HG03108 (cell line): ENCODE data around the gene SULT1B1.

ENCODE experiments used
- ATAC-seq: cut with Tn5 transposase; IDR thresholded peaks from one replicate; pipeline ENCODE4 v1.9.1; 2021; ENCODE audit warnings: moderate library complexity; ENCODE audit not compliant: unreplicated experiment

The SULT1B1 gene

DNA sequence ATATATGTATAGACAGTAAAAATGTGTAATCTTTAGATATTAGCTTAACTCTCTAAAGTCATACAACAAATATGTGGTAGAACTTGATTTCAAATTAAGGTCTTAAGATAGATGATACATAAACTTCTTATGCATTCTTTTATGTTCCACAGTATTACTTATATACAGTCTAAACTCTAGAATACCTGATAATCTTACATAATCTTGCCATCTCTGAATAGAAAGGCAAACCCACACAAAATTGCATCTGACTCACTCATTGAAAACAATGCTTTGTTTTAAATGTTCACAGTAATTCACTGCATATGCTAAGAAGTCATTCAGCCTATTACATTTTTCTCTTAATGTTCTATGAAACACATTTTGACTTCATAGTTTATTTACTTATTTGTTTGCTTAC lies 10.1 kb downstream of the SULT1B1 start:
- ATAC-seq = no peak

DNA sequence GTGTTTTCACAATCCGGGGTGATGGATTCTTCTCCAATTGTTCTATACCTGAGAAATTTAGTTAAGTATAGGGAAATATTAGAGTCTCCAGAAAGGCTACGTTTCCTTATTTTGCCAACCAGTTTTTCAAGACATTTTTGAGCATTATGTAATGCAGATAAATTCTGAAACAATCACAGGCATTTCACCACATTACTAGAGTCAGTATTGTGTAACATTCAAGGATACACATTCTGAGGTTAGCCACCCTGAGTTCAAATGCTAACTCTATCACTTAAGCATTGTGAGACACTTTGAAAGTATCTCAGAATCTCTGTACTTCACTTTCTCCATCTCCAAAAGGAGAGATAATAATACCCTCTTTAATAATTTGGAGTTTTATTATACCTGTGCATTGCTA lies 10.6 kb downstream of the SULT1B1 start:
- ATAC-seq = no peak

DNA sequence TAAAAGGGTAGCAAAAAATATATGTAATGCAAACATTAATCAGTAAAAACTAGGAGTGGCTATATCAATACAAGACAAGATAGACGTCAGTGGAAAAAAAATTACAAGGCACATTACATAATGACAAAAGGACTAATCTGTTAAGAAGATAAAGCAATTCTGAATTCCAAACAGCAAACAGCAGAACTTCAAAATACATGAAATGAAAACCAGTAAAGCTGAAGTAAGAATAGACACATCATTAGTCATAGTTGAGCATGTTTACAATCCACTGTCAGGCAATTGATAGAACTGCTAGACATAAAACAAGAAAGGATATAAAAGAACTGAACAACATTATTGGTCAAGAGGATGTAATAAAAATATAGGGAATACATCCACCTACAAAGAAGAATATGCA lies 12.2 kb downstream of the SULT1B1 start:
- ATAC-seq = no peak

DNA sequence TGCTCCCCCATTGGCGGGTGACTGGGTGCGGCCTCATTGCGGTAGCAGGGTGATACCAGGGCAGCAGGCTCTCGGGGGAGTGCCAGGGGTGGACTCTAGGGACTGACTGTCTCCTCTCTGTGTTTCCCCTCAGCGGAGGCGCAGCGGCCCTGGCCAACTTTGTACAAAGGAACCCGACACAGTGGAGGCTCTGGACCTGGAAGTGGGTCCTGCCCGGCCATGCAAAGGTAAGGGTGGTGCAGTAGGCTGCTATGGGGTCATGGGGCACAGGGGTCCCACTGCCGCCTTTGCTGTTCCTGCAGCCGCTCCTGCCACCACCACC lies 16.3 kb downstream of the SULT1B1 start:
- ATAC-seq = no peak

DNA sequence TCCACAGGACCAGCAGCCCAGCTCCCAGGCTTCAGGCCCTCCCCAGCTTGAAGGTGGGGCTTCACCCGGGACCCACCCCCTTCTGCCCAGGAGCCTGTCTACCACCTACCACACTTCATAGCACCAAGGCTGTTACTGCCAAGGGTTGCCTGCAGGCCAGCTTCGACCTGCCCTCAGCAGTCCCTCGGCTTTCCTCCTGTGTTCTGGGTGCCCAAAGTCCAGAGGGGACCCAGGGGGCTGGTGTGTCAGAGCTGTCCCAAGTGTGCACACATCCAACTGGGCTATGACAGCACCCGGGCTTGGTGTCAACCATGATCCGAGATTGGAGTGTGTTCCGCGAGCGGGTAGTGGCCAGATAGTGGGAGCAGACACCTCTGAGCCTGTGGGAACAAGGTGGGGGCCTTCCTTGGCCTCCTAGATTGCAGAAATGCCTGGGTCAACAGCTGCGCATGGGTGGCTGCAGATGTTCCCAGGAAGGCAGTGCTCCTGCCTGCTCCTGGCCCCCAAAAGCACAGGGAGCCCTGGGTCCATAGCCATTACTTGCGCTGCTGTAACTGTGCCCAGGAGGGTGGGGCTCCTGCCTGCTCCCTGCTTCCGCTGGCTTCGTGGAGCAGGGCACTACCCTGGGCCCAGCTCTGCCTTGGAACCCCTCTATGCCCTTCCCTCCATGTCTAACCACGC lies 16.8 kb downstream of the SULT1B1 start:
- ATAC-seq = no peak

DNA sequence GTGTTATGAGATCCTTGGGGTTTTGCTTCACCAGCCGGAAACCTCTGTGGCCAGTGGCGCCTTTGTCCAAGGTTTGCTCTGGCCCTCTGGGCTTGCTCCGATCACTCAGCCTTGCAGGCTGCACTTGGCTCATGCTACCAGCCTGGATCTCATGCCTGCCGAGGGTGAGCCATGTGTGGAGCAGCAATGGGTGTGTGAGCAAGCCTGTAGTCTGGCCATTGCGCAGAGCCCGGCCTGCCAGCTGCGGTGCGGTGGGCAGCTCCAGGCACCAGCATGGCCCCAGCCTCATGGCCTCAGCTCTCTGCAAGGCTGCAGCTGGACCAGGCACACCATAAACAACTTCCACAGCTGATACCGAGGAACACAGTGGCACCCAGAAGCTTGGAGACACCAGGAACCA lies 17.8 kb downstream of the SULT1B1 start:
- no peak for ATAC-seq

DNA sequence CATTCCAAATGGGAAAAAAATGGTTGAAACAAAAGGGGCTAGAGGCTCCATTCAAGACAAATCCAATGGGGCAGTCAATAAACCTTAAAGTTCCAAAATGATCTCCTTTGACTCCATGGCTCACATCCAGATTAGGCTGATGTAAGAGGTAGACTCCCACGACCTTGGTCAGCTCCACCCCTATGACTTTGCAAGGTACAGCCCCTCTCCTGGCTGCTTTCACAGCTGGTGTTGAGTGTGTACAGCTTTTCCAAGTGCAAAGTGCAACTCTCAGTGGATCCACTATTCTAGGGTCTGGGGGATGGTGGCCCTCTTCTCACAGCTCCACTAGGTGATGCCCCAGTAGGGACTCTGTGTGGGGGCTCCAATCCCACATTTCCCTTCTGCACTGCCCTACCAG lies 21.5 kb downstream of the SULT1B1 start:
- ATAC-seq = no peak

DNA sequence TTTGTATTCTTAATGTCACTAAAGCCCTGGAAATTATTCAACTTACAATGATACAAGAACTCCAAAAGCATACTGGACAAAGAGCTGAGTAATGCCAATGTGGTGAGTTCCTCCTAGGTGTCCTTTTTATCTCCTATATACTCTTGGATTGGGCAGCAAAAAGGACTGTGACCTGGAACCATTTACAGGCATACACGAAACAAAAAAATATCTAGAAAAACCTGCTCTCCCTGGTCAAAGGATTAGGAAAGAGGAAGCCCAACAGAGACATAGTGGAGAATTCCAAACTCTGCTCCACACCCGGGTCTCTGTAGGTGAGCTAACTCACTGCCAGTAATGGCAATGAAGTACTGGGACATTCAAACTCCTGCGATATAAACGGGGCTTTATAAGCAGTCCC lies 25.3 kb downstream of the SULT1B1 start:
- no peak for ATAC-seq

DNA sequence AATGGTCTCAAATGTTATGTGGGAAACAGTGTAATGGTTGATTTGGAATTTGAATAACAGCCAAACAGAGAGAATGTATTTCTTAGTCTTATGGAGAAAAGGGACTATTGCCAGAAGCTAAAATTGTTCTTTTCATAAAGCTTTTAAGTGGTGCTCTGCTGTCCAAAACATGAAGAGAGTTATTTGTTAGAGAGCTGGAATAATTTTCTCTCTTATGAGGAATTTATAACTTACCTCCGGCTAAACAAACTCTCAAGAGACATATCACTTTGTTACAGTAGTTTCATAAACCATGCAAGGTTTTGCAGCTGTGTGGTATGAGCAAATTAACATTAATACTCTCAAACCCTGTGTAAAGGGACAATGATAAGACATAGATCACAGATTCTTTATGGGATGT lies 28.6 kb downstream of the SULT1B1 start:
- no peak for ATAC-seq

DNA sequence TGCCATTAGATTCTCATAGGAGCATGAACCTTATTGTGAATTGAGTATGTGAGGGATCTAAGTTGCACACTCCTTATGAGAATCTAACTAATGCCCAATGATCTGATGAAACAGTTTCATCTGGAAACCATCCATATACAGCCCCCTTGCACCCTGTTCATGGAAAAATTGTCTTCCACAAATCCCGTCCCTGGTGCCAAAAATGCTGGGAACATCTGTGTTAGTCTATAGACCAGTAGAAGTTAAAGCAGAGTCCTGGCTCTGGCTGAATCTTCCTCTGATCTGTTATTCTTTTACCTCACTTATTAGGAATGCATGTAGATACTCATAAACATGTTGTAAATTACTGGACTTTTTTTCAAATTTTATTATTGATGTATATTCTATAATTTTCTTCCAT lies 29.2 kb downstream of the SULT1B1 start:
- ATAC-seq = no peak

DNA sequence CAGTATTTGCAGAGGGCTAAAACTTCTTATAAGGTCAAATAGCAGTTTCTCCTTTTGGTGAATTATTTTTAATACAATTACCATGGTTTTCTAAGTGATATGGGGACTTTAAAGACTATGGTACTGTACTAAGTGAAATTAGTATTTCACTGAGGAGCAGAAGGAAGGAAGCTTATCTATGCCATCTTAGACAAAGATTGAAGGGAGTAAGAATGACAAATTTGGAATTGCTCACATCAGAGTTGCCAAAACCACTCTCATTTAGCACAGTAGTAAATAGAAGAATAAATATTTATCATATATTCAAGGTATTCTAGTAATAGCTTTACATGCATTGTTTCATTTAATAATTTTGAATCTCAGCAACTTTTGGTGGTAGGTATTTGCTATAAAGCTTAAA lies 30.4 kb downstream of the SULT1B1 start:
- no peak for ATAC-seq

DNA sequence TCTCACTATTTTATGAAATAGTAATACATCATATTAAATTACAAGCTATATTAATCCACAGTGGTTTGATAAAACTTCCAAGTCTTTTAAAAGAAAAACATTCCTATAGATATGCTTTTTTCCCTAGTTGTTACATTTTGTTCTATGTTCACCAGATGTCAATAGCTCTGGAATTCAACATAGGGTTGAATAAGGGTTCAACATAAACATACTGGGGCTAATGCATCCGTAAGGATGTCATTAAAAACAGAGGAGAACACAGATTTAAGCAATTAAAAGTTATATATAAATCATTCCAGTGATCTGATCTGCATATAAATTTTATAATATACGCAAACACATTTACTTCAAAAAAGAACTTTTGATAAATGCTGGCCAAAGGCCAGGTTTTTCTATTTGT lies 32.5 kb downstream of the SULT1B1 start:
- no peak for ATAC-seq

DNA sequence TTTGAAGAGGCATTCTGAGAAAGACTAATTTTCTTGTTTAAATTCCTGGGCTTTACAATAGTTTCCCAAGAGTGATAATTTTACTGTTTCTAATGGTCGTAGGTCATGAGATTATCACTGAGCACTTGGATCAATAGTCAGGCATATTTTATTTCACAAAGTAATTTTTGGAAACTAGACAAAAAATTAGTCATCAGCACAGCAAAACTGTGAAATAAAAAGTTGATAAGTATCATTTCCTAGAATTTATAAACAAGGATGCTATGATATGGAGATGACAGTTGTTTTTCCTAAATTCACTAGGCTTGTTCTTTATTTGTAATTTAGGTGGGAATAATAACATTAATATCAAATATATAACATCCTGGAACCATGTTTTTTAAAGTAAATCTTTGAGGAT lies 33.0 kb downstream of the SULT1B1 start:
- no peak for ATAC-seq

DNA sequence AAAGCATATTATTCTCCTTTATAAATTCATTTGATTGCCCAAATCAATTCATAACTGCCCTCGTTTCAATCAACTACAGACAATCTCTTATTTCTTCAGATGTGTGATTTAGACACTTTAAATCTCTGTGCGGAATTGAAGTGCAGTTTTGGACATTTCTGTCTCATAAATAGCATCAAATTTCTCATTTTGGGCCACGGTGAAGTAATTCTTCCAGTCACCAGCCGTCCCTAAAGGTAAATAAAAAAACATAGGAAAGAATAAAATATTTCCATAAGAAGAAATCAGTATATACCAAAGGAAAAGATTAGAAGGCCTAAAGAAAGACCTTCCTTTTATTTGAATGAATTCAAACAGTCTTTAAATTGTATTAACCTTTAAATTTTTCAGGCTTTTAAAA lies 33.4 kb downstream of the SULT1B1 start:
- ATAC-seq = no peak

DNA sequence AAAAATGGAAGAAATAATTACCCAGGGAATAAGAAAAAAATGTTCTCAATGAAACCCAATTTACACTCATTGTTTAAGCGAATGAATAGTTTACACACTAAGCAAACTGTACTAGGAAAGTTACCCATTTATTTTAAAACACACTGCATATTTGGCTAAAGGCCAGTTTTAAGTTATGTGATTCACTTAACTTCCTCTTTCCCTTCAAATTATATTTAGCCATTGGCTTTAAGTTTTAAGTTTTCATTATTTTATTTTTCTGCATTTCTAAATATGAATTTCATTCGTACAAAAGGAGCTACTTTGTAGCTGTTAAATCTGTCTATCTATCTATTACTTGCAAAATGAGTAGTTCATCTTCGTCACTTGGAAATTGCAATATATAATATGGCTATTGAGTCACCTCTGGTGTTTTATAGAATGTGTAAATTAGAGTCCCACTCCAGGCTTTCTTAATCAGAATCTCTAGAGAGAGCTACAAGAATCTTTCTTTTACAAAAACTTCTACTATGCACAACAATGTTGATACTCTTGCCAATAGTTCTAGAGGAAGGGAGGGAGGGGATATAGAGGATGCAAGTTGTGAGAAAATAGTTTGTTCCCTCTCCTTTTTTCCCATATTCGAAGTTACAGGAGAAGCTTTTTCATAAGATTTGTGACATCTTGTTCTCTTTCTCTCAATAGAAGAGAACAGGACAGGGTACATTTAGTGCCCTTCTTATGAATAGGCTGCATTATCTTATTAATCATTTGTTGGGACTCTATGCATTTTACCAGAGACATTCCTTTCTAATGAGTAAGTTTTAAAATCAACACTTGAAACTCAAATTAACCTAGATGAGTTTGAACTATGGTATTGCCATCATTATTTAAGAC lies 41.8 kb downstream of the SULT1B1 start:
- no peak for ATAC-seq

DNA sequence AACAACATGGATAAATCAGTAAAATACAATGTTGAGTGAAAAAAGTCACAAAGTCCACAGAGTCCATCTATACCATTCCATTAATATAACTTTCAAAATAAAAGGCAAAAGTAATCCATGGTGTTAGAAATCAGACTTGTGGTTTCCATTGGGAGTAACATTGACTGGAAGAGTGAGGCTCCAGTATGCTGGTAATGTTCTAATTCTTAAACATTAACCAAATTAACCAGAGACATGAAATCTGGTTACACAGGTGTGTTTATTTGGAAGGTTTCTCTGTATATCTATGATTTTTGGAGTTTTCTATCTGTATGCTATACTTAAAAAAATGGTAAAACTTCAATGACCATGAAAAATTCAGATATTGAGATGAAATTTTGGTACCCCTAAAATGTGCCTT lies 42.6 kb downstream of the SULT1B1 start:
- ATAC-seq = no peak

DNA sequence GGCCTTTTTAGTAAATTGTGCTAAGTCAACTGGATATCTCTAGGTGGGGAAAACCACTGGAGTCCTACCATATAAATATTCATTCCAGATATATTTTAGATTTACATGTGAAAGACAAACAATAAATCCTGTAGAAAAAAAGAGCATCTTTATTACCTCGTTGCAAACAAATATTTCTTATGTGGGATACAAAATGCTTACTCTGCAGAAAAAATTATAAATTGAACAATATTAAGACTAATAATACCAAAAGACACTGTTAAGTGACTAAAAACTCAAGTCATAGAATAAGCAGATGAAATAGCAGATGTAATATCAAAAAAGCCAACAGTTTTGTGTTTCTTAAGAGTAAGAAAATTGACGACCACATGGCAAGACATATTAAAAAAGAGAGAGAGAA lies 43.8 kb downstream of the SULT1B1 start:
- ATAC-seq = no peak

DNA sequence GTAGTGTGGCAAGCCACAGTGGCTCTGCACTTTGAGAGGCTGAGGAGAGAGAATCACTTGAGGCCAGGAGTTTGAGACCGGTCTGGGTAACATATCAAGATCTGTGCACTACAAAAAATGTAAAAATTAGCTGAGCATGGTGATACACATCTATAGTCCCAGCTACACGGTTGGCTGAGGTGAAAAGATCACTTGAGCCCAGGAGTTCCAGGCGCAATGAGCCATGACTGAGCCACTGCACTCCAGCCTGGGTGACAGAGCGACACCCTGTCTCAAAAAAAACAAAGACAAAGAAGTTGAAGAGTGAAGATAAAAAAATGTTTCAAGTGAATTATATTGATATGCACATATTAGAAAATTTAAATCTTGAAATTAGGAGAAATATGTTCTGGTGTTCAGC lies 46.3 kb downstream of the SULT1B1 start:
- ATAC-seq = no peak

DNA sequence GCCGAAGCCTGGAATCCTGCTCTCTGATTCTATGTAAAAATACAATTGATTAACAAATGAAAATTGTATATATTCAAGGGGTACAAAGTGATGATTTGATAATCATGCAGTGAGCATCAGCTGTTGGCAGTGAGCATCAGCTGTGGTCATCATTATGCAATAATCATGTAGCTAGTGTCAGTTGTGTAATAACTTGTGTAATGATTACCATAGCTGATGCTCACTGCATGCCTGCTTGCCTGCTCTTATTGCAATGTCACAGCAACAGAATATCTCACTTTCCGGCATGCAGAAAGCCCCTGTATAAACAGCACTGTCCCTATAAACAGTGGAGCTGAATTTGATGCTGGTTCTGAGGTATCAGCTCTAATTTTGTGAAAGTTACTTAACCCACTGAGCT lies 46.8 kb downstream of the SULT1B1 start:
- no peak for ATAC-seq

DNA sequence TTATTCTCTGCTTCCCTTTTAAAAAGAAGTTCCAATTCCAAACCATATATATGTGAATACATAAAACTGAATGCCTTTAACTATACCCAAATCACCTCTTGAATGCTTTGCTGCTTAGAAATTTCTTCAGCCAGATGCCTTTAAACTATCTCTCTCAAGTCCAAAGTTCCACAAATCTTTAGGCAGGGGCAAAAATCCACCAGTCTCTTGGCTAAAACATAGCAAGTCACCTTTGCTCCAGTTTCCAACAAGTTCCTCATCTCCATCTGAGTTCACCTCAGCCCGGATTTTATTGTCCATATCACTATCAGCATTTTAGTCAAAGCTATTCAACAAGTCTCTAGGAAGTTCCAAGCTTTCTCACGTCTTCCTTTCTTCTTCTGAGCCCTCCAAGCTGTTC lies 49.8 kb downstream of the SULT1B1 start:
- ATAC-seq = no peak

DNA sequence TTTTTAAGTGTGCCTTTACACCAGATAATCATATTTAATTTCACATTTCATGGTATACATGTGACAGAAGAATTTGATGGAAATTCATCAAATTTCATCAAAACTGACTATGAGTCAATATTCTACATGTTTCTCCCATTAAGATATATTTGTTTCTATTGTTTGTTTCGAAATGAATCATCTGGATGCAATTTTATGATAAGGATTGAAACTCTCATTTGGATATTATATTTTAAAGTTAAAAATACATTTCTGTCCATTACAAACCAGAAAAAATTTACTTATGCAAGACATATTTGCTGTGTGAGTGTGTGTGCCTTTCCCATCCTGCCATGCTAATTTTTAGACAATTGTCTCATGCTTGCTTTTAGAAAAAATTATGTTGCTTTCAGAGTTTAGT lies 52.2 kb downstream of the SULT1B1 start:
- ATAC-seq = no peak

DNA sequence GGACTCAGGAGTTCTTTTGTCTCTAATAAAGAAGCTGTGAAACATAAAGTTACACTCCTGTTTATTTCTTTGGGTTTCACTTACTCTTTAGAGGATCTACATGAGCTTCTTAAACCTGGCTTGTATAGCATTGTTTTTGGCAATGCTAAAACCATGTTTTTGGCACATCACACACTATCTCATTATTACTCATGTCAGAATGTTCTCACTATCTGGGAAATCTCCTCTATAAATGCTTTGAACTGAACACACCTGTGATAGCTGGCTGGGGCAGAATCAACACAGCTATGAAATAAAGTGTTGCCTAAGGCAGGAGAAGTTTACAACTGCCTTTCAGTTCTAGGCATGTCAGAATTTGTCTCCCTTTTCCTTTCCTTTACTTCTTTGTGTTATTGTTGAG lies 52.6 kb downstream of the SULT1B1 start:
- no peak for ATAC-seq

DNA sequence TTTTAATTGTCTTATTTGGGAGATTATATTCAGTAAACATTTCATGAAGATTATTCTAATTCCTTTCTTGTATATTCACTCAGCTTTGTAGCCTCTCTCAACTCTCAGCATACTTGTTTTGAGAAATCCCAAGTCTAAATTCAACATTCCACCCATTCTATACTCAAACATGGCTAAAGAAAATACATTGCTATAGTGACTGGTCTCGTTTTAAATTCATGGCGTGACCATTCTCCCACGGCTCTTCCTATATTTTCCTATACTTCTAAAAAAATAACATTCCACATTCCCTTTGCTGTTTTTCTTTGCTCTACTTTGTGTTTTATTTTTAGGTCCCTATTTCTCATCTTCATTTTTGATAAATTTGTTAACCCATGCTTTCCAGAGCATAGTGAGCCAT lies 58.2 kb downstream of the SULT1B1 start:
- no peak for ATAC-seq
